Measurements from ENCODE around the gene TAGLN3.

TAGLN3 gene

GRCh38 chr3:112034436-112034835, 35.7 kb downstream of the TAGLN3 start, which contains the start of gene TMPRSS7:
TSS of gene TMPRSS7 (plus strand) at chr3:112034736. CDS start at chr3:112034846, 110 bp downstream.
- Histone ChIP-seq H3K27ac (ENCODE audit: extremely low read depth, low read depth, low read length) (no peak within 1 kb of the TSS), H3K4me1 (ENCODE audit: control insufficient read depth, insufficient read depth, low read length) (no peaks in the 10 kb centered on the region), H3K4me3 (ENCODE audit: low read depth, low read length) (no peak within 1 kb of the TSS), H3K9me3 (ENCODE audit: control insufficient read depth, insufficient read depth, low read depth, low read length) (no peaks in the 10 kb centered on the region), H3K36me3 (ENCODE audit: control insufficient read depth in 2 of 2, insufficient read depth in 1 of 2, low read length in 2 of 2) (no peaks in the 10 kb centered on the region)
- TF ChIP-seq ZBTB44 (tag by site-specific recombination; IDR thresholded peaks at IDR 0.05): no peak
- TF ChIP-seq PRDM2 (tag by site-specific recombination; IDR thresholded peaks at IDR 0.05; ENCODE audit: borderline replicate concordance): no peak
- no peak for TF ChIP-seq ZNF394 (tag by site-specific recombination; IDR thresholded peaks at IDR 0.05; ENCODE audit: borderline replicate concordance)
- TF ChIP-seq GLI4 (tag by site-specific recombination; IDR thresholded peaks at IDR 0.05): no peak
- TF ChIP-seq ZNF202 (tag by site-specific recombination; IDR thresholded peaks at IDR 0.05; ENCODE audit: borderline replicate concordance): no peak
- TF ChIP-seq EGR2 (tag by site-specific recombination; IDR thresholded peaks at IDR 0.05; ENCODE audit: low read depth): no peak
- no peak for TF ChIP-seq ZNF416 (tag by site-specific recombination; IDR thresholded peaks at IDR 0.05)
- TF ChIP-seq GLIS2 (tag by site-specific recombination; IDR thresholded peaks at IDR 0.05): no peak
- TF ChIP-seq ZNF610 (tag by site-specific recombination; IDR thresholded peaks at IDR 0.05; ENCODE audit: borderline replicate concordance): no peak
- TF ChIP-seq ZNF658 (tag by site-specific recombination; IDR thresholded peaks at IDR 0.05): no peak
- no peak for TF ChIP-seq TCF7L2 (IDR thresholded peaks at IDR 0.05; ENCODE audit: borderline replicate concordance, low read depth, low read length)
- TF ChIP-seq KLF10 (tag by site-specific recombination; IDR thresholded peaks at IDR 0.05): no peak
- no peak for TF ChIP-seq ZNF488 (tag by site-specific recombination; IDR thresholded peaks at IDR 0.05)
- TF ChIP-seq ZNF169 (tag by site-specific recombination; IDR thresholded peaks at IDR 0.05): no peak
- no peak for TF ChIP-seq ZFP69B (tag by site-specific recombination; IDR thresholded peaks at IDR 0.05)
- TF ChIP-seq ZBTB8A (tag by site-specific recombination; IDR thresholded peaks at IDR 0.05): no peak
- TF ChIP-seq ZNF24 (tag by site-specific recombination; IDR thresholded peaks at IDR 0.05): no peak
- POLR2A ChIA-PET: no interaction called here
- CTCF ChIA-PET: interaction anchor here (0.9 kb wide), 1 partner anchor 9 kb away, joined by 4 read pairs; no protein-coding TSS in a partner anchor

- ChIA-PET CTCF (interaction anchor here (0.6 to 0.9 kb wide), 2 partner anchors 8 to 53 kb away, joined by 3 to 4 read pairs; no protein-coding TSS in a partner anchor), POLR2A (no interaction called here)
- no peak overlapping the region for H3K4me3 ChIP-seq (ENCODE audit: low read depth, low read length)
Observed at GRCh38 chr3:112035241-112035640, 36.5 kb downstream of the TAGLN3 start.

More at GRCh38 chr3:112035241-112035640, 36.5 kb downstream of the TAGLN3 start:
- no peaks in the 10 kb centered on the region for H3K36me3 ChIP-seq (ENCODE audit: control insufficient read depth in 2 of 2, insufficient read depth in 1 of 2, low read length in 2 of 2)
- no peaks in the 10 kb centered on the region for H3K9me3 ChIP-seq (ENCODE audit: control insufficient read depth, insufficient read depth, low read depth, low read length)
- no peak overlapping the region for H3K27ac ChIP-seq (ENCODE audit: extremely low read depth, low read depth, low read length)
- no peak for TF ChIP-seq ELK4 (IDR thresholded peaks at IDR 0.05; ENCODE audit: borderline replicate concordance, low read depth, low read length)
- no peak for TF ChIP-seq ZNF133 (tag by site-specific recombination; IDR thresholded peaks at IDR 0.05)
- TF ChIP-seq HIC1 (tag by site-specific recombination; IDR thresholded peaks at IDR 0.05): no peak
- H3K4me1 ChIP-seq (ENCODE audit: control insufficient read depth, insufficient read depth, low read length): no peaks in the 10 kb centered on the region
